ENCODE data around the gene MT1X.

GRCh38 chr16:56635441-56635967 lies 46.8 kb upstream of the MT1X start:
- TF ChIP-seq EZH2 (optimal IDR thresholded peaks at IDR 0.05; ENCODE audit: low read depth, low read length): no peak
- TF ChIP-seq, protein P1, sequence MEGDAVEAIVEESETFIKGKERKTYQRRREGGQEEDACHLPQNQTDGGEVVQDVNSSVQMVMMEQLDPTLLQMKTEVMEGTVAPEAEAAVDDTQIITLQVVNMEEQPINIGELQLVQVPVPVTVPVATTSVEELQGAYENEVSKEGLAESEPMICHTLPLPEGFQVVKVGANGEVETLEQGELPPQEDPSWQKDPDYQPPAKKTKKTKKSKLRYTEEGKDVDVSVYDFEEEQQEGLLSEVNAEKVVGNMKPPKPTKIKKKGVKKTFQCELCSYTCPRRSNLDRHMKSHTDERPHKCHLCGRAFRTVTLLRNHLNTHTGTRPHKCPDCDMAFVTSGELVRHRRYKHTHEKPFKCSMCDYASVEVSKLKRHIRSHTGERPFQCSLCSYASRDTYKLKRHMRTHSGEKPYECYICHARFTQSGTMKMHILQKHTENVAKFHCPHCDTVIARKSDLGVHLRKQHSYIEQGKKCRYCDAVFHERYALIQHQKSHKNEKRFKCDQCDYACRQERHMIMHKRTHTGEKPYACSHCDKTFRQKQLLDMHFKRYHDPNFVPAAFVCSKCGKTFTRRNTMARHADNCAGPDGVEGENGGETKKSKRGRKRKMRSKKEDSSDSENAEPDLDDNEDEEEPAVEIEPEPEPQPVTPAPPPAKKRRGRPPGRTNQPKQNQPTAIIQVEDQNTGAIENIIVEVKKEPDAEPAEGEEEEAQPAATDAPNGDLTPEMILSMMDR (IDR thresholded peaks at IDR 0.05; ENCODE audit: low read length): no peak

All from MM.1S (cell line).